Measurements from ENCODE around the gene VSTM2B. TPM values are rescaled to one million over a fixed set of nuclear protein-coding genes. Genes with fewer than 3 reads are reported as not detected.

Gene VSTM2B
- total RNA-seq, 4 donors from 2014 or later: not detected

DNA sequence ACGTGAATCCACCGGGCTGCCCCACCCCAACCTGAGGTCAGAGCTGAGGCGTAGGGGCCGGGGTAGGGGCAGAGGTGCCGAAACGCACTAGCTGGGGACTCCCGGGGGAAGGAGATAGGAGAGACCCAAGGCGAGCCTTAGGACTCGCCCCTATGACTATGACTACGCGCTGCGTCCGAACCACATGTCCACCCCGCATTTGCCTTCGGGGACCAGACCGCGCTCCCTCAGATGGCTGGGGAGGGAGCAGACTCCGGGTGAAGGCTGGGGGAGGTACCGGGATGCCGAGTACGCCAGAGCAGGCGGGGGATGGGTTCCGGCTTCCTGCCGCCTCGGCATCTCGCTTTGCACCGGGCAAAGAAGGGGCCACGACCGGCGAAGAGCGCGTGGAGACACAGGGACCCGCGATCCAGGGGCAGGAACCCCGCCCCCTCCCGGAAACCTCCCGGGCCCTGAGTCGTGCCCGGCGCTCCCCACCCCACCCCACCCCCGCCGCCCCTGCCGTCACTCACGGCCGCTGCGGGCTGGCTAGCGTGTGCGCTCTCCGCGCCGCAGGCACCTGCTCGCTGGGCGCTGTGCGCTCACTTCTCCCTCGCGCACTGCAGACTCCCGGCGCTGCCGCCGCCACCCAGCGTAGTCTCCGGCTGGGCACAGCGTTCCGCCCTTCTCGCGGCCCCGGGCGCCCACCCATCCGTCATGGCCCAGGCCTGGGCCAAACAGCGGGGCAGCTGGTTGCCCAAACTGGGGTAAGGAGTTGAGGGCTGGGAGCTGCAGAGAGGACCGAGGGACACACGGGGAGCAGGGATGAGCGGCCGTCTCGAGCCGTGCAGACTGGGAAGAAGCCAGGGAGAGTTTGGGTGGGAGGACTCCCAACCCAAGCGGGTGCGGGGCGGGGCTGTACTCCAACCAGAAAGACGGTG lies 622 bp upstream of the VSTM2B start:
- TF ChIP-seq POLR2AphosphoS5 (IDR thresholded peaks at IDR 0.05): no peak
- TF ChIP-seq, protein P1, sequence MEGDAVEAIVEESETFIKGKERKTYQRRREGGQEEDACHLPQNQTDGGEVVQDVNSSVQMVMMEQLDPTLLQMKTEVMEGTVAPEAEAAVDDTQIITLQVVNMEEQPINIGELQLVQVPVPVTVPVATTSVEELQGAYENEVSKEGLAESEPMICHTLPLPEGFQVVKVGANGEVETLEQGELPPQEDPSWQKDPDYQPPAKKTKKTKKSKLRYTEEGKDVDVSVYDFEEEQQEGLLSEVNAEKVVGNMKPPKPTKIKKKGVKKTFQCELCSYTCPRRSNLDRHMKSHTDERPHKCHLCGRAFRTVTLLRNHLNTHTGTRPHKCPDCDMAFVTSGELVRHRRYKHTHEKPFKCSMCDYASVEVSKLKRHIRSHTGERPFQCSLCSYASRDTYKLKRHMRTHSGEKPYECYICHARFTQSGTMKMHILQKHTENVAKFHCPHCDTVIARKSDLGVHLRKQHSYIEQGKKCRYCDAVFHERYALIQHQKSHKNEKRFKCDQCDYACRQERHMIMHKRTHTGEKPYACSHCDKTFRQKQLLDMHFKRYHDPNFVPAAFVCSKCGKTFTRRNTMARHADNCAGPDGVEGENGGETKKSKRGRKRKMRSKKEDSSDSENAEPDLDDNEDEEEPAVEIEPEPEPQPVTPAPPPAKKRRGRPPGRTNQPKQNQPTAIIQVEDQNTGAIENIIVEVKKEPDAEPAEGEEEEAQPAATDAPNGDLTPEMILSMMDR (IDR thresholded peaks at IDR 0.05): no peak
- TF ChIP-seq POLR2A (IDR thresholded peaks at IDR 0.05): no peak
- no peak for TF ChIP-seq EP300 (IDR thresholded peaks at IDR 0.05; ENCODE audit: low read depth)
- Histone ChIP-seq H3K36me3 (no peaks in the 10 kb centered on the region), H3K9me3 (no peaks in the 10 kb centered on the region), H3K27ac (no peak overlapping the region), H3K27me3 (peaks cover 80% of the 10 kb centered on the region), H3K4me3 (peak overlapping the region in 1 of 4 donors; percentile 30), H3K4me1 (peaks cover 4 to 40% (median 28%) of the 10 kb centered on the region in 4 donors)
- intact Hi-C loops (cut with DNase I; ENCODE audit: low total_unique reads): no loop called here
- in situ Hi-C loops (cut with MboI; ENCODE audit: low pct_ligation_motif_present in 1 of 4, low pct_unique_long_range_greater_than_20kb in 1 of 4, low sequenced_read_pairs in 3 of 4): no loop called here
- DNase-seq: no peak
- 15% methylated on average over 48 of the region's 80 CpGs; no CpG with 5 or more reads in 1 of the 2 donors for WGBS, 2 donors (ENCODE audit: low coverage in 1 of 2)

DNA sequence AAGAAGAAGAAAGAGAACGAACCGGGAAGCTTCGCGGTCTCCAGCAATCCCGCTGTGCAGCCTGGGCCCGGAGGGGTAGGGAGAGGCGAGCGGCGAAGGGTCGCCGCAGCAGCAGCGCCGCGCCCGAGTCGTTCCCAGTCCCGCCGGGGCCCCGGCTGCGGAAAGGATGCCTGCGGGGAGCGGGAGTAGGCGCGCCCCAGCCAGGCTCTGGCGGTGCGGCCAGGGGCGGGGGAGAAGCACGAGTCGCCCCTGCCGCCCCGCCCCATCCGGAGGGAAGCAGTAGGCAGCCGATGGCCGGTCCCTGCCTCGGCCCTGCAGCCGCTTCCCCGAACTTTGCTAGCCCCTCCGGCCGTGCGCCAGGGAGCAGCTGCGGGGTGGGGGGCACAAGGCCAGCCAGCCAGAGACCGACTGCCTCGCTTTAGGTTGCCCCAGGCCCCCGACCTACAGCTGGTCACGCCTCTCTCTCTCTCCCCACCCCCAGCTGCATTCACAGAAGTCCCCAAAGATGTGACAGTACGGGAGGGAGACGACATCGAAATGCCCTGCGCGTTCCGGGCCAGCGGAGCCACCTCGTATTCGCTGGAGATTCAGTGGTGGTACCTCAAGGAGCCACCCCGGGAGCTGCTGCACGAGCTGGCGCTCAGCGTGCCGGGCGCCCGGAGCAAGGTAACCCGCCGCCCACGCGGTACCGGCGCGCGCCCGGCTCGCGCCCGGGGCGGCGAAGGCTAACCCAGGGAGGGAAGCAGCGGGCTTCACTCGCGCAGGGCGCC lies 1.1 kb downstream of the VSTM2B start:
- H3K27me3 ChIP-seq: peaks cover 92% of the 10 kb centered on the region
- no peaks in the 10 kb centered on the region for H3K9me3 ChIP-seq
- WGBS, 2 donors (ENCODE audit: low coverage in 1 of 2): 10% methylated on average over 78 of the region's 79 CpGs; no CpG with 5 or more reads in 1 of the 2 donors
- H3K4me3 ChIP-seq: peak overlapping the region in 1 of 4 donors; percentile 30
- no peak overlapping the region for H3K27ac ChIP-seq
- DNase-seq: no peak
- in situ Hi-C loops (cut with MboI; ENCODE audit: low pct_ligation_motif_present in 1 of 4, low pct_unique_long_range_greater_than_20kb in 1 of 4, low sequenced_read_pairs in 3 of 4): no loop called here
- no peaks in the 10 kb centered on the region for H3K36me3 ChIP-seq
- no peak for TF ChIP-seq POLR2AphosphoS5 (IDR thresholded peaks at IDR 0.05)
- TF ChIP-seq EP300 (IDR thresholded peaks at IDR 0.05; ENCODE audit: low read depth): no peak
- no peak for TF ChIP-seq POLR2A (IDR thresholded peaks at IDR 0.05)
- TF ChIP-seq, protein P1 (IDR thresholded peaks at IDR 0.05): no peak
- peaks cover 4 to 43% (median 28%) of the 10 kb centered on the region in 4 donors for H3K4me1 ChIP-seq
- intact Hi-C loops (cut with DNase I; ENCODE audit: low total_unique reads): no loop called here

GRCh38 chr19:29527500-29528328 lies 1.9 kb downstream of the VSTM2B start:
- Histone ChIP-seq H3K27me3 (peaks cover 94% of the 10 kb centered on the region), H3K9me3 (no peaks in the 10 kb centered on the region), H3K27ac (no peak overlapping the region), H3K4me3 (peak overlapping the region in 1 of 4 donors; percentile 35), H3K4me1 (peaks cover 4 to 43% (median 28%) of the 10 kb centered on the region in 4 donors), H3K36me3 (no peaks in the 10 kb centered on the region)
- DNase-seq: no peak
- TF ChIP-seq EP300 (IDR thresholded peaks at IDR 0.05; ENCODE audit: low read depth) (no peak), POLR2AphosphoS5 (IDR thresholded peaks at IDR 0.05) (no peak), POLR2A (IDR thresholded peaks at IDR 0.05) (no peak)
- TF ChIP-seq, protein P1 (IDR thresholded peaks at IDR 0.05): no peak
- 26% methylated on average over 31 of the region's 31 CpGs; no CpG with 5 or more reads in 1 of the 2 donors for whole genome bisulfite sequencing, 2 donors (ENCODE audit: low coverage in 1 of 2)
- intact Hi-C loops (cut with DNase I; ENCODE audit: low total_unique reads): no loop called here
- in situ Hi-C loops (cut with MboI; ENCODE audit: low pct_ligation_motif_present in 1 of 4, low pct_unique_long_range_greater_than_20kb in 1 of 4, low sequenced_read_pairs in 3 of 4): no loop called here
